Esophagus squamous epithelium (tissue), 4 donors: ENCODE measurements around the gene MIEN1.

Experiments
- CTCF ChIP-seq, 6 experiments: fragments of 450-650 bp in 4 of 6; fragments of 200-600 bp in 2 of 6; sonication (generic) in 2 of 6; IDR thresholded peaks; one replicate each; pipeline ENCODE4 v1.5.1; 2016 to 2019; ENCODE audit warnings: antibody characterized with exemption in 6 of 6, mild to moderate bottlenecking in 4 of 6, moderate library complexity in 4 of 6
- POLR2A ChIP-seq, 4 donors: fragments of 450-650 bp; IDR thresholded peaks; one replicate each; pipeline ENCODE4 v1.6.1; 2017; ENCODE audit warnings: antibody characterized with exemption in 4 of 4, mild to moderate bottlenecking in 4 of 4, moderate library complexity in 3 of 4

- TF ChIP-seq POLR2A (IDR thresholded peaks at IDR 0.05), result no peak
- no peak for TF ChIP-seq CTCF (IDR thresholded peaks at IDR 0.05)
Measured at GRCh38 chr17:39736319-39737165, 6.2 kb upstream of the MIEN1 start.
